Mammary epithelial cell (primary cell): ENCODE data around the gene TRAPPC11.

Experiments
- CTCF ChIP-seq, 2 donors: IDR thresholded peaks in 1 of 2; conservative IDR thresholded peaks in 1 of 2; 2 replicates each; pipeline ENCODE4 v1.5.1; 2011 to 2012; ENCODE audit warnings: inconsistent platforms in 2 of 2, low read length in 2 of 2, mild to moderate bottlenecking in 2 of 2, control low read depth in 1 of 2, low read depth in 1 of 2; ENCODE audit not compliant: insufficient read depth in 1 of 2; ENCODE audit errors: extremely low read depth in 1 of 2
- EZH2 ChIP-seq: IDR thresholded peaks from 2 replicates; pipeline ENCODE4 v1.6.1; 2012; ENCODE audit warnings: low read length, inconsistent platforms, borderline replicate concordance

GRCh38 chr4:183666088-183666487 lies 7.0 kb downstream of the TRAPPC11 start:
- TF ChIP-seq CTCF (conservative IDR thresholded peaks at IDR 0.05 in 1 of 2, IDR thresholded peaks at IDR 0.05 in 1 of 2; ENCODE audit: extremely low read depth in 1 of 2, insufficient read depth in 1 of 2, low read depth in 1 of 2, low read length in 2 of 2) (no peak), EZH2 (no peak)
